Activated T-helper 17 cell treated with anti-CD3 and anti-CD28 coated beads, Interleukin-2, amount 50 U/mL, for 72 hours (primary cell): ENCODE data around the gene KRTAP16-1. TPM values are rescaled to one million over a fixed set of nuclear protein-coding genes. Genes with fewer than 3 reads are reported as not detected.

Experiments
- ATAC-seq: fragments of 150-1000 bp; cut with Tn5 transposase; replicated peaks from 2 replicates; pipeline ENCODE4 v1.10.0; 2021; ENCODE audit warnings: mild to moderate bottlenecking, moderate library complexity
- H3K27ac Mint-ChIP-seq: one replicate; pipeline ENCODE4 v1.8.0; 2022; ENCODE audit warnings: mixed read lengths
- H3K27me3 Mint-ChIP-seq: one replicate; pipeline ENCODE4 v1.8.0; 2022; ENCODE audit warnings: mixed read lengths
- H3K36me3 Mint-ChIP-seq: one replicate; pipeline ENCODE4 v1.8.0; 2022; ENCODE audit warnings: low read depth, mild to moderate bottlenecking, mixed read lengths
- H3K4me1 Mint-ChIP-seq: one replicate; pipeline ENCODE4 v1.8.0; 2022; ENCODE audit warnings: mixed read lengths
- H3K4me3 Mint-ChIP-seq: one replicate; pipeline ENCODE4 v1.8.0; 2022; ENCODE audit warnings: mild to moderate bottlenecking, mixed read lengths
- H3K9me3 Mint-ChIP-seq: one replicate; pipeline ENCODE4 v1.8.0; 2022; ENCODE audit warnings: mixed read lengths
- total RNA-seq, 2 donors: library from RNA; stranded (reverse); gene quantifications; one replicate each; pipeline ENCODE4 v1.2.3, GENCODE V29; 2022

Gene KRTAP16-1
- total RNA-seq, 2 donors from 2014 or later: 0.15 to 0.26 TPM

GRCh38 chr17:41322903-41323895 is 14.1 kb upstream of the KRTAP16-1 start:
- Mint-ChIP-seq H3K36me3 (no peaks in the 10 kb centered on the region), H3K4me3 (no peak overlapping the region), H3K27ac (peak overlapping the region; percentile 59), H3K4me1 (peaks cover 11% of the 10 kb centered on the region), H3K9me3 (no peaks in the 10 kb centered on the region), H3K27me3 (no peaks in the 10 kb centered on the region)
- ATAC-seq: no peak

- peak overlapping the region; percentile 59 for H3K27ac Mint-ChIP-seq
- H3K36me3 Mint-ChIP-seq: no peaks in the 10 kb centered on the region
- H3K9me3 Mint-ChIP-seq: no peaks in the 10 kb centered on the region
- ATAC-seq: peak; percentile 62
- no peaks in the 10 kb centered on the region for H3K27me3 Mint-ChIP-seq
- peaks cover 11% of the 10 kb centered on the region for H3K4me1 Mint-ChIP-seq
- H3K4me3 Mint-ChIP-seq: no peak overlapping the region
These were observed 13.2 kb upstream of the KRTAP16-1 start for GRCh38 chr17:41322094-41322902.

- Mint-ChIP-seq H3K36me3 (no peaks in the 10 kb centered on the region), H3K4me3 (no peak overlapping the region), H3K27me3 (no peaks in the 10 kb centered on the region), H3K4me1 (peaks cover 5% of the 10 kb centered on the region), H3K9me3 (no peaks in the 10 kb centered on the region), H3K27ac (no peak overlapping the region)
- ATAC-seq: no peak
These were observed 9.1 kb upstream of the KRTAP16-1 start for GRCh38 chr17:41318231-41318630.

GRCh38 chr17:41315814-41316445 is 6.8 kb upstream of the KRTAP16-1 start:
- Mint-ChIP-seq H3K27ac (peak overlapping the region; percentile 38), H3K27me3 (no peaks in the 10 kb centered on the region), H3K4me1 (peaks cover 6% of the 10 kb centered on the region), H3K36me3 (no peaks in the 10 kb centered on the region), H3K9me3 (no peaks in the 10 kb centered on the region), H3K4me3 (no peak overlapping the region)
- no peak for ATAC-seq

- no peak for ATAC-seq
- H3K36me3 Mint-ChIP-seq: no peaks in the 10 kb centered on the region
These were observed 6.2 kb upstream of the KRTAP16-1 start, which contains the start of gene KRTAP17-1 for GRCh38 chr17:41315204-41315794. TSS of gene KRTAP17-1 (minus strand) at chr17:41315710. CDS start at chr17:41315650, 60 bp downstream.

GRCh38 chr17:41311111-41311510 is 2.0 kb upstream of the KRTAP16-1 start:
- Mint-ChIP-seq H3K4me1 (peaks cover 39% of the 10 kb centered on the region), H3K36me3 (no peaks in the 10 kb centered on the region), H3K9me3 (no peaks in the 10 kb centered on the region), H3K4me3 (no peak overlapping the region), H3K27ac (no peak overlapping the region), H3K27me3 (no peaks in the 10 kb centered on the region)
- no peak for ATAC-seq

More at GRCh38 chr17:41315204-41315794, 6.2 kb upstream of the KRTAP16-1 start, which contains the start of gene KRTAP17-1:
- Mint-ChIP-seq H3K27me3 (no peaks in the 10 kb centered on the region), H3K9me3 (no peaks in the 10 kb centered on the region), H3K4me3 (no peak within 1 kb of the TSS), H3K27ac (peak within 1 kb of the TSS; percentile 38), H3K4me1 (peaks cover 6% of the 10 kb centered on the region)

- peak; percentile 82 for ATAC-seq
- Mint-ChIP-seq H3K27ac (peak overlapping the region; percentile 94), H3K9me3 (no peaks in the 10 kb centered on the region), H3K4me3 (peak overlapping the region; percentile 84), H3K4me1 (peaks cover 39% of the 10 kb centered on the region), H3K27me3 (no peaks in the 10 kb centered on the region), H3K36me3 (no peaks in the 10 kb centered on the region)
These were observed 725 bp downstream of the KRTAP16-1 start for GRCh38 chr17:41308251-41308917.

- Mint-ChIP-seq H3K27me3 (no peaks in the 10 kb centered on the region), H3K27ac (peak overlapping the region; percentile 94), H3K9me3 (no peaks in the 10 kb centered on the region), H3K4me3 (peak overlapping the region; percentile 84), H3K4me1 (peaks cover 39% of the 10 kb centered on the region), H3K36me3 (no peaks in the 10 kb centered on the region)
- ATAC-seq: no peak
These were observed 1.5 kb downstream of the KRTAP16-1 start for GRCh38 chr17:41307647-41308046.

- H3K36me3 Mint-ChIP-seq: no peaks in the 10 kb centered on the region
- H3K9me3 Mint-ChIP-seq: no peaks in the 10 kb centered on the region
These were observed 5.0 kb downstream of the KRTAP16-1 start for GRCh38 chr17:41304091-41304490.

GRCh38 chr17:41302981-41303380 is 6.1 kb downstream of the KRTAP16-1 start:
- Mint-ChIP-seq H3K9me3 (no peaks in the 10 kb centered on the region), H3K36me3 (no peaks in the 10 kb centered on the region)

More at GRCh38 chr17:41304091-41304490, 5.0 kb downstream of the KRTAP16-1 start:
- Mint-ChIP-seq H3K4me1 (peaks cover 27% of the 10 kb centered on the region), H3K27ac (no peak overlapping the region), H3K4me3 (no peak overlapping the region), H3K27me3 (no peaks in the 10 kb centered on the region)
- ATAC-seq: no peak

GRCh38 chr17:41301916-41302901 is 6.9 kb downstream of the KRTAP16-1 start, which contains the start of gene KRTAP29-1:
TSS of gene KRTAP29-1 (minus strand) at chr17:41302851. CDS start at chr17:41302851, 0 bp downstream.
- Mint-ChIP-seq H3K4me1 (peaks cover 8% of the 10 kb centered on the region), H3K9me3 (no peaks in the 10 kb centered on the region), H3K4me3 (no peak within 1 kb of the TSS), H3K36me3 (no peaks in the 10 kb centered on the region), H3K27ac (no peak within 1 kb of the TSS), H3K27me3 (no peaks in the 10 kb centered on the region)
- no peak for ATAC-seq

More at GRCh38 chr17:41302981-41303380, 6.1 kb downstream of the KRTAP16-1 start:
- Mint-ChIP-seq H3K4me1 (peaks cover 16% of the 10 kb centered on the region), H3K4me3 (no peak overlapping the region), H3K27me3 (no peaks in the 10 kb centered on the region), H3K27ac (no peak overlapping the region)
- ATAC-seq: no peak

- Mint-ChIP-seq H3K27ac (no peak overlapping the region), H3K27me3 (no peaks in the 10 kb centered on the region), H3K36me3 (no peaks in the 10 kb centered on the region), H3K9me3 (no peaks in the 10 kb centered on the region), H3K4me3 (no peak overlapping the region), H3K4me1 (no peaks in the 10 kb centered on the region)
- no peak for ATAC-seq
These were observed 7.8 kb downstream of the KRTAP16-1 start for GRCh38 chr17:41301204-41301790.
